Measurements from ENCODE around the gene BICDL1. TPM values are rescaled to one million over a fixed set of nuclear protein-coding genes. Genes with fewer than 3 reads are reported as not detected.

Gene BICDL1
- total RNA-seq, 4 donors from 2014 or later = 127 to 207 (median 129) TPM

DNA sequence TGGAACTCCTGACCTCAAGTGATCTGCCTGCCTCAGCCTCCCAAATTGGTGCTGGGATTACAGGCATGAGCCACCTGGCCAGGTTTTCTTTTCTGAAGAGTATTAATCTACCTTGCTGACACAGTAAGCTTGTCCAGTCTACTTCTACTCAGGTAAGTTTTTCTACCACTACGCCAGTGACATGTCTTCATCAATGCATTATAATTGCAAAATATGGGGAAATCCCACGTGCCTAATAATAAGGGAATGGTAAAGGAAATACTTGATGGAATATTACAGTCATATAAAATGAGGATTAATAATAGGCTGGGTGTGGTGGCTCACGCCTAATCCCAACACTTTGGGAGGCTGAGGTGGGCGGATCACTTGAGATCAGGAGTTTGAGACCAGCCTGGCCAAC lies 65.3 kb downstream of the BICDL1 start:
- no peak for DNase-seq (ENCODE audit: low spot score in 2 of 2)

DNA sequence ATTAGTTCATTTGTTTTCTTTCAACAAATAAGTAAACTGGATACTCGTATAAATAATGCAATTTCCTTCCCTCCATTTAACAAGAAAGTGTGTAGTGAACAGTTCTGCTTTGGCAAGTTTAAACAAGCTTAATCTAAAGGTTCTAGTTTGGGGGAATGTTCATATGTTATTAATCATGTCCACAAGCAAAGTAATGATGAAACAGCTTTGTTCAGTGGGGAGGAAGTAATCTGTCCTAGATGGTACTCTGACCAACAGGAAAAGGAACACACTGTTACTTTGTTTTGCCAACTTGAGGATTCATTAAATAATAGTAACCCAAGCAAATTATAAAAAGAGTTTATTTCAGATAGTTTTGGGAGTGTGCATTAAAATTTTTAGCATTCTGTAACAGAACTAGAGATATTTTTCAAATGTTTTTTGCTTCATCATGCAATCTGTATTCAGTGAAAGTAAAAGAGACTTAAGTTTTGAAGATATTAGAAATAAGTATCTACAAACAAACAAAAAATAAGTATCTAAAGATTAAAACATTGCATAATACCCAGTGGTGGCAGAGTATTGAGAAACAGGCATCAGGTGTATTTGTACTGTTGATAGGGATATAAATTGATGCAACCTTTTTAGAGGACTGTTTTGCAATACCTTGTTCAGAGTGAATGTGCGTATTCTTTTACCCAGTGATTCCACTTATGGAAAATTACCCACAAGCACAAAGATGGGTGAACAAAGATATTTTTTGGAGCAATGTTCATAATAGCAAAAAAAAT lies 66.4 kb downstream of the BICDL1 start:
- Histone ChIP-seq H3K27ac (peak overlapping the region; percentile 39), H3K4me1 (peaks cover 12% of the 10 kb centered on the region), H3K4me3 (no peak overlapping the region), H3K27me3 (no peaks in the 10 kb centered on the region), H3K36me3 (no peaks in the 10 kb centered on the region), H3K9me3 (no peaks in the 10 kb centered on the region)
- 36% methylated on average over 2 of the region's 2 CpGs for WGBS
- TF ChIP-seq EP300 (IDR thresholded peaks at IDR 0.05) (no peak), POLR2A (IDR thresholded peaks at IDR 0.05) (no peak), POLR2AphosphoS5 (IDR thresholded peaks at IDR 0.05) (no peak)
- TF ChIP-seq, protein P1, sequence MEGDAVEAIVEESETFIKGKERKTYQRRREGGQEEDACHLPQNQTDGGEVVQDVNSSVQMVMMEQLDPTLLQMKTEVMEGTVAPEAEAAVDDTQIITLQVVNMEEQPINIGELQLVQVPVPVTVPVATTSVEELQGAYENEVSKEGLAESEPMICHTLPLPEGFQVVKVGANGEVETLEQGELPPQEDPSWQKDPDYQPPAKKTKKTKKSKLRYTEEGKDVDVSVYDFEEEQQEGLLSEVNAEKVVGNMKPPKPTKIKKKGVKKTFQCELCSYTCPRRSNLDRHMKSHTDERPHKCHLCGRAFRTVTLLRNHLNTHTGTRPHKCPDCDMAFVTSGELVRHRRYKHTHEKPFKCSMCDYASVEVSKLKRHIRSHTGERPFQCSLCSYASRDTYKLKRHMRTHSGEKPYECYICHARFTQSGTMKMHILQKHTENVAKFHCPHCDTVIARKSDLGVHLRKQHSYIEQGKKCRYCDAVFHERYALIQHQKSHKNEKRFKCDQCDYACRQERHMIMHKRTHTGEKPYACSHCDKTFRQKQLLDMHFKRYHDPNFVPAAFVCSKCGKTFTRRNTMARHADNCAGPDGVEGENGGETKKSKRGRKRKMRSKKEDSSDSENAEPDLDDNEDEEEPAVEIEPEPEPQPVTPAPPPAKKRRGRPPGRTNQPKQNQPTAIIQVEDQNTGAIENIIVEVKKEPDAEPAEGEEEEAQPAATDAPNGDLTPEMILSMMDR (IDR thresholded peaks at IDR 0.05) = no peak
- no peak for DNase-seq (ENCODE audit: low spot score in 2 of 2)

More for the DNA sequence above, 65.3 kb downstream of the BICDL1 start:
- Histone ChIP-seq H3K27me3 (no peaks in the 10 kb centered on the region), H3K4me3 (no peak overlapping the region), H3K9me3 (no peaks in the 10 kb centered on the region), H3K27ac (peak overlapping the region; percentile 25), H3K36me3 (no peaks in the 10 kb centered on the region), H3K4me1 (peaks cover 12% of the 10 kb centered on the region)
- TF ChIP-seq POLR2AphosphoS5 (IDR thresholded peaks at IDR 0.05) (no peak), POLR2A (IDR thresholded peaks at IDR 0.05) (no peak)
- TF ChIP-seq, protein P1 (IDR thresholded peaks at IDR 0.05) = no peak
- 69% methylated on average over 4 of the region's 4 CpGs for WGBS

DNA sequence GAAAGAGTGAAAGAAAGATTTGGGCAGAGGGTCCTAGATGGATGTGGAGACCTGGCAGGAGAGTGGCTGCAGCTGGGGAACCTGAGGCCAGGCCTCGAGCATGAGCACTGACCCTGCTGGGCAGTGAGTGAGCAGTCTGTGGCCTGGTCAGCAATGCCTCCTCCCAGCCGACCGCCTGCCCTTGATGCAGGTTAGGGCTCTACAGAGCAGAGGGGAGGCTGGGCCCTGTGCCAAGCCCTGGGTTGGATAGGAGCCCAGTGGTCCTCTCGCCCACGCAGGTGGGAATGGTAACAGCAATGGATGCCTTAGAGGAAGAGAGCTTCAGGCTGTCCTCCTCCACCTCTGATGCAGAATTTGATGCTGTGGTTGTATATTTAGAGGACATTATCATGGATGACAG lies 67.7 kb downstream of the BICDL1 start:
- DNase-seq (ENCODE audit: low spot score in 2 of 2) = no peak
- no peaks in the 10 kb centered on the region for H3K27me3 ChIP-seq
- H3K36me3 ChIP-seq = no peaks in the 10 kb centered on the region
- peaks cover 18% of the 10 kb centered on the region for H3K4me1 ChIP-seq
- TF ChIP-seq POLR2AphosphoS5 (IDR thresholded peaks at IDR 0.05) (no peak), POLR2A (IDR thresholded peaks at IDR 0.05) (no peak), EP300 (IDR thresholded peaks at IDR 0.05) (no peak)
- TF ChIP-seq, protein P1 (IDR thresholded peaks at IDR 0.05) = no peak
- H3K9me3 ChIP-seq = no peaks in the 10 kb centered on the region
- H3K27ac ChIP-seq = no peak overlapping the region
- no peak overlapping the region for H3K4me3 ChIP-seq
- WGBS = 89% methylated on average over 5 of the region's 5 CpGs

DNA sequence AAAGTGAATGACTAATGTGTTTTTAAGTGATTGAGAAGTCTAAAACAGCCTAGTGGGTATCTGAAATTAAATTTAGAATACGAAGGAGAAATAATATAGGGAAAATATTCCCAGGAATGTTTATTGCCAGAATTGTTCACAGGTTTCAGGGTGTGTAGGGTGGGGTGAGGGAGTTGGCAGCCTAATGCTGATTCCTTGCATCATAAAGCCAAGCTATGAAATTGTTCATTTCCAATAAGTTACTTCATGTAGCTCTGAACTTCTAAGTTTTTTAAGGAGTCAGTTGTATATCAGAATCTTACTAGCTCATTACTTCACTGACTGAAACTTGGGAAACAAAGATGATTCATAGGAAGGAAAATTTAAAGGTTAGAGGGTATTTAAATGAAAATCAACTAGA lies 71.2 kb downstream of the BICDL1 start:
- WGBS = 45% methylated on average over 1 of the region's 1 CpG
- peaks cover 18% of the 10 kb centered on the region for H3K4me1 ChIP-seq
- TF ChIP-seq POLR2AphosphoS5 (IDR thresholded peaks at IDR 0.05) (no peak), POLR2A (IDR thresholded peaks at IDR 0.05) (no peak), EP300 (IDR thresholded peaks at IDR 0.05) (no peak)
- TF ChIP-seq, protein P1 (IDR thresholded peaks at IDR 0.05) = no peak
- H3K9me3 ChIP-seq = no peaks in the 10 kb centered on the region
- no peak for DNase-seq (ENCODE audit: low spot score in 2 of 2)
- no peaks in the 10 kb centered on the region for H3K36me3 ChIP-seq
- H3K4me3 ChIP-seq = no peak overlapping the region
- no peaks in the 10 kb centered on the region for H3K27me3 ChIP-seq
- peak overlapping the region; percentile 15 for H3K27ac ChIP-seq

DNA sequence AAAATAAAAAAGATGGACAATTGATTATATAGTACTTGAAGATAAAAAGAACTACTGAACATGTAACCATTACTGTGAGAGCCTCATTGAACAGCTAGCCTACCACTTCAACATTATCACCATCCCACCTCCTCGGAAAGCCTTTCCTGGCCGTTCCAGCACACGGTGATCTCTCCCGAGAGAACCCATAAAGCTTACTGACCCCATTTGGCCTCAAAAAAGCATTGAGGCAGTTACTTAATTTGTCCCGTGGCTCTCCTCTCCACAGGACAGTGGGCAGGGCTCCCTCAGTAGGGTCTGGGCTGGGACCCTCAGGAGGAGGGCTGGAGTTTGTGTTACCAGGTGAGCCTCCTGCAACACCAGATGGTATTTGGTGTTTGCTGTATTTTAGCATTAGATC lies 71.7 kb downstream of the BICDL1 start:
- Histone ChIP-seq H3K9me3 (no peaks in the 10 kb centered on the region), H3K36me3 (no peaks in the 10 kb centered on the region), H3K4me1 (peaks cover 13% of the 10 kb centered on the region), H3K27me3 (no peaks in the 10 kb centered on the region), H3K27ac (peak overlapping the region; percentile 21), H3K4me3 (no peak overlapping the region)
- DNase-seq (ENCODE audit: low spot score in 2 of 2) = no peak
- TF ChIP-seq, protein P1 (IDR thresholded peaks at IDR 0.05) = no peak
- TF ChIP-seq POLR2AphosphoS5 (IDR thresholded peaks at IDR 0.05) = no peak
- no peak for TF ChIP-seq POLR2A (IDR thresholded peaks at IDR 0.05)
- TF ChIP-seq EP300 (IDR thresholded peaks at IDR 0.05) = no peak
- WGBS = 54% methylated on average over 5 of the region's 5 CpGs

All from suprapubic skin (tissue), 4 donors.